ENCODE data around the gene CREB3L2. TPM values are rescaled to one million over a fixed set of nuclear protein-coding genes. Genes with fewer than 3 reads are reported as not detected.

The CREB3L2 gene
- total and polyA plus RNA-seq, 2 of the 8 experiments (the other 6 are each of a cell fraction or from before 2014, with no cell fraction given) = 14.4 to 48.3 TPM

DNA sequence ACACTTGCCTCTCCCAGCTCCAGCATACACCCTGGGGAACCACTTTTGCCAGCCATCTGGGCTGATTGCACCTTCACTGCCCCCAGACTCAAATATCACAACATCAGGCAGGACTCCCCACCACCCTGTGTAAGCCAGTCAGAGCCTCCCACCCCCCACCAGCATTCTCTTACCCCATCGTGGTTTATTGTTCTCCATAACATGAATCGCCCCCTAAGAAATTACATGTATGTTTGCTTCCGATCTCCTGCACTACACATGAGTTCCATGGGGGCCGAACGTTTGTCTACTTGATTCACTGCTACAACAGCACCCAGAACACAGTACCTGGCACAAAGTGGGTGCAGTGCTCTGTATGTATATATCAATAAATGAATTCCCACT, 39.4 kb downstream of the CREB3L2 start (continued):
- TF ChIP-seq POLR2A (IDR thresholded peaks at IDR 0.05; ENCODE audit: control extremely low read depth in 1 of 2, low read depth in 2 of 2, low read length in 2 of 2) = no peak
- TF ChIP-seq KDM4A (IDR thresholded peaks at IDR 0.05; ENCODE audit: low read depth, low read length, severe bottlenecking) = no peak
- no peak for TF ChIP-seq YY1 (IDR thresholded peaks at IDR 0.05; ENCODE audit: low read depth, low read length)
- no peak for TF ChIP-seq CREB1 (IDR thresholded peaks at IDR 0.05)
- no peak for TF ChIP-seq NANOG (IDR thresholded peaks at IDR 0.05; ENCODE audit: insufficient read depth, low read depth, low read length, poor library complexity, severe bottlenecking)
- TF ChIP-seq HDAC2 (IDR thresholded peaks at IDR 0.05; ENCODE audit: borderline replicate concordance in 1 of 2, low read depth in 2 of 2, low read length in 2 of 2) = no peak
- TF ChIP-seq, protein P1, sequence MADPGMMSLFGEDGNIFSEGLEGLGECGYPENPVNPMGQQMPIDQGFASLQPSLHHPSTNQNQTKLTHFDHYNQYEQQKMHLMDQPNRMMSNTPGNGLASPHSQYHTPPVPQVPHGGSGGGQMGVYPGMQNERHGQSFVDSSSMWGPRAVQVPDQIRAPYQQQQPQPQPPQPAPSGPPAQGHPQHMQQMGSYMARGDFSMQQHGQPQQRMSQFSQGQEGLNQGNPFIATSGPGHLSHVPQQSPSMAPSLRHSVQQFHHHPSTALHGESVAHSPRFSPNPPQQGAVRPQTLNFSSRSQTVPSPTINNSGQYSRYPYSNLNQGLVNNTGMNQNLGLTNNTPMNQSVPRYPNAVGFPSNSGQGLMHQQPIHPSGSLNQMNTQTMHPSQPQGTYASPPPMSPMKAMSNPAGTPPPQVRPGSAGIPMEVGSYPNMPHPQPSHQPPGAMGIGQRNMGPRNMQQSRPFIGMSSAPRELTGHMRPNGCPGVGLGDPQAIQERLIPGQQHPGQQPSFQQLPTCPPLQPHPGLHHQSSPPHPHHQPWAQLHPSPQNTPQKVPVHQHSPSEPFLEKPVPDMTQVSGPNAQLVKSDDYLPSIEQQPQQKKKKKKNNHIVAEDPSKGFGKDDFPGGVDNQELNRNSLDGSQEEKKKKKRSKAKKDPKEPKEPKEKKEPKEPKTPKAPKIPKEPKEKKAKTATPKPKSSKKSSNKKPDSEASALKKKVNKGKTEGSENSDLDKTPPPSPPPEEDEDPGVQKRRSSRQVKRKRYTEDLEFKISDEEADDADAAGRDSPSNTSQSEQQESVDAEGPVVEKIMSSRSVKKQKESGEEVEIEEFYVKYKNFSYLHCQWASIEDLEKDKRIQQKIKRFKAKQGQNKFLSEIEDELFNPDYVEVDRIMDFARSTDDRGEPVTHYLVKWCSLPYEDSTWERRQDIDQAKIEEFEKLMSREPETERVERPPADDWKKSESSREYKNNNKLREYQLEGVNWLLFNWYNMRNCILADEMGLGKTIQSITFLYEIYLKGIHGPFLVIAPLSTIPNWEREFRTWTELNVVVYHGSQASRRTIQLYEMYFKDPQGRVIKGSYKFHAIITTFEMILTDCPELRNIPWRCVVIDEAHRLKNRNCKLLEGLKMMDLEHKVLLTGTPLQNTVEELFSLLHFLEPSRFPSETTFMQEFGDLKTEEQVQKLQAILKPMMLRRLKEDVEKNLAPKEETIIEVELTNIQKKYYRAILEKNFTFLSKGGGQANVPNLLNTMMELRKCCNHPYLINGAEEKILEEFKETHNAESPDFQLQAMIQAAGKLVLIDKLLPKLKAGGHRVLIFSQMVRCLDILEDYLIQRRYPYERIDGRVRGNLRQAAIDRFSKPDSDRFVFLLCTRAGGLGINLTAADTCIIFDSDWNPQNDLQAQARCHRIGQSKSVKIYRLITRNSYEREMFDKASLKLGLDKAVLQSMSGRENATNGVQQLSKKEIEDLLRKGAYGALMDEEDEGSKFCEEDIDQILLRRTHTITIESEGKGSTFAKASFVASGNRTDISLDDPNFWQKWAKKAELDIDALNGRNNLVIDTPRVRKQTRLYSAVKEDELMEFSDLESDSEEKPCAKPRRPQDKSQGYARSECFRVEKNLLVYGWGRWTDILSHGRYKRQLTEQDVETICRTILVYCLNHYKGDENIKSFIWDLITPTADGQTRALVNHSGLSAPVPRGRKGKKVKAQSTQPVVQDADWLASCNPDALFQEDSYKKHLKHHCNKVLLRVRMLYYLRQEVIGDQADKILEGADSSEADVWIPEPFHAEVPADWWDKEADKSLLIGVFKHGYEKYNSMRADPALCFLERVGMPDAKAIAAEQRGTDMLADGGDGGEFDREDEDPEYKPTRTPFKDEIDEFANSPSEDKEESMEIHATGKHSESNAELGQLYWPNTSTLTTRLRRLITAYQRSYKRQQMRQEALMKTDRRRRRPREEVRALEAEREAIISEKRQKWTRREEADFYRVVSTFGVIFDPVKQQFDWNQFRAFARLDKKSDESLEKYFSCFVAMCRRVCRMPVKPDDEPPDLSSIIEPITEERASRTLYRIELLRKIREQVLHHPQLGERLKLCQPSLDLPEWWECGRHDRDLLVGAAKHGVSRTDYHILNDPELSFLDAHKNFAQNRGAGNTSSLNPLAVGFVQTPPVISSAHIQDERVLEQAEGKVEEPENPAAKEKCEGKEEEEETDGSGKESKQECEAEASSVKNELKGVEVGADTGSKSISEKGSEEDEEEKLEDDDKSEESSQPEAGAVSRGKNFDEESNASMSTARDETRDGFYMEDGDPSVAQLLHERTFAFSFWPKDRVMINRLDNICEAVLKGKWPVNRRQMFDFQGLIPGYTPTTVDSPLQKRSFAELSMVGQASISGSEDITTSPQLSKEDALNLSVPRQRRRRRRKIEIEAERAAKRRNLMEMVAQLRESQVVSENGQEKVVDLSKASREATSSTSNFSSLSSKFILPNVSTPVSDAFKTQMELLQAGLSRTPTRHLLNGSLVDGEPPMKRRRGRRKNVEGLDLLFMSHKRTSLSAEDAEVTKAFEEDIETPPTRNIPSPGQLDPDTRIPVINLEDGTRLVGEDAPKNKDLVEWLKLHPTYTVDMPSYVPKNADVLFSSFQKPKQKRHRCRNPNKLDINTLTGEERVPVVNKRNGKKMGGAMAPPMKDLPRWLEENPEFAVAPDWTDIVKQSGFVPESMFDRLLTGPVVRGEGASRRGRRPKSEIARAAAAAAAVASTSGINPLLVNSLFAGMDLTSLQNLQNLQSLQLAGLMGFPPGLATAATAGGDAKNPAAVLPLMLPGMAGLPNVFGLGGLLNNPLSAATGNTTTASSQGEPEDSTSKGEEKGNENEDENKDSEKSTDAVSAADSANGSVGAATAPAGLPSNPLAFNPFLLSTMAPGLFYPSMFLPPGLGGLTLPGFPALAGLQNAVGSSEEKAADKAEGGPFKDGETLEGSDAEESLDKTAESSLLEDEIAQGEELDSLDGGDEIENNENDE (IDR thresholded peaks at IDR 0.05; ENCODE audit: insufficient replicate concordance, low read length) = no peak
- TF ChIP-seq NRF1 (IDR thresholded peaks at IDR 0.05; ENCODE audit: low read depth, low read length) = no peak
- no peak for TF ChIP-seq GABPA (IDR thresholded peaks at IDR 0.05; ENCODE audit: borderline replicate concordance, insufficient read depth, low read length)
- TF ChIP-seq TBP (IDR thresholded peaks at IDR 0.05; ENCODE audit: low read depth, low read length) = no peak
- no peak for TF ChIP-seq CHD2 (IDR thresholded peaks at IDR 0.05; ENCODE audit: low read length)
